GM18498 (cell line): Measurements from ENCODE around the gene APBB1IP.

ENCODE experiments used
- ATAC-seq: cut with Tn5 transposase; IDR thresholded peaks from one replicate; pipeline ENCODE4 v1.9.1; 2021; ENCODE audit warnings: mild to moderate bottlenecking, moderate library complexity; ENCODE audit not compliant: unreplicated experiment

APBB1IP gene

DNA sequence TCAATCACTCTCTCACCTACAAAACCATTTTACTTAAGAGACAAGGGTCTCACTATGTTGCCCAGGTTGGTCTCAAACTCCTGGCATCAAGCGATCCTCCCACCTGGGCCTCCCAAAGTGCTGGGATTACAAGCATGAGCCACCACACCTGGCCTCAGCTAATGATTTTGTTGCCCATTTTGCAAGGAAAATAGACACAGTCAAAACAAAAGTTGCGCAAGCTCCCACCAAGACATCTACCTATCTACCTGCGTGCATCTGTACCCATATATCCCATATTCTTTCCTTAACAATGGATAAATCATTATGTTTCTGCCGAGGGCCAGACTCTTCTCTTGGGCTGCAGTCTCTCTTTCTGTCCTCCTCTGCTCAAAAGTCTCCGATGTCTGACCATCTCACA is 67.3 kb downstream of the APBB1IP start:
- ATAC-seq, result no peak

DNA sequence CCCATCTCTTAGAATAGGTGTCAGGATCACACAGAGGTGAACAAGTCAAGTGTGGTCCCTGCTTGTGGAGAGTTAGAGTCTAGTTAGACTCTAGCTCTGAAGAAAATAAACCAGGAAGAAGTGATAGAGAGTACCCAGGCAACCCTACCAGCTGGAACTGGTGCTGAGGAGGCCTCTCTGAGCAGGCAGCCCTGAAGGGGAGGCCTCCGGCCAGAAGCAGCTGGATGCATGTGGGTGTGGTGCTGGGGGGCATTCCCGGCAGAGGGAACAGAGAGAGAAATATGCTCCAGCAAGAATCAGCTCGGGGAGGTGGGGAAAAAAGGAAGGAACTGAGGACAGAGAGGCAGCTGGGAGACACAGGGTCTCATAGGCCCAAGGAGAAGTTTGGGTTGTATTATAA is 68.6 kb downstream of the APBB1IP start:
- ATAC-seq, result no peak

DNA sequence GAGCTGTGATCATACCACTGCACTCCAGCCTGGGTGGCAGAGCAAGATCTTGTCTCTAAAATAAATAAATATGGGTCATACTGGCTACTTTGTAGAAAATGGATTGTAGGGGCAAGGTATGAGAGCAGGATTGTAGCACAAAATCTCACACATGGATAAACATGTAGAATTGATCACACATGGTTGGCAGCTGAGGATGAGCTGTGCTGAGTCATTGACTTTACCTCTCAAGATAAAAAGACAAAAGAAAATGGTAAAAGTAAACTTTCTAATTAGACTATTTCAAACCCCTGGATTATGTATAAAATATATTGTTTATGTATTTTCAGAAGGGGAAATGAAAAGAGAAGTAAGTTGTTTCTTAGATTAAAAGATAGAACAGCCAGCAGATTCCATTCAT is 69.3 kb downstream of the APBB1IP start:
- ATAC-seq, result no peak

DNA sequence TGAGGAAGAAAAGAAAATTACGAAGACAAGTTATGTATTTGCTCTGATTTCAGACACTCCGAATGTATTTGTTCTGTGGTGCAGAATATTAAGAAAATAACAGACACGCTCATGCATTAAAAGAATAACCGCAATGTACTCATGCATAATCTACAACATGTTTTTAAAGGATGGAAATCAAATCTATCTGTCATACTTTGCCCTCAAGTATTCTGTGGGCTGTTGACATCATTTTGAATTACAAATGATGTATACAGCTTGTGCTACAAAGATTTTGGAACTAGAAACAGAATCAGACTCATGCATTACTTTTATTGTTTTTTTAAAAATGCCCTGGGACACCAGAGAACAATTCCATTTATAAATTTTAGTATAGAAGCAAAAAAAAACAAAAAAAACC is 69.9 kb downstream of the APBB1IP start:
- ATAC-seq, result no peak

DNA sequence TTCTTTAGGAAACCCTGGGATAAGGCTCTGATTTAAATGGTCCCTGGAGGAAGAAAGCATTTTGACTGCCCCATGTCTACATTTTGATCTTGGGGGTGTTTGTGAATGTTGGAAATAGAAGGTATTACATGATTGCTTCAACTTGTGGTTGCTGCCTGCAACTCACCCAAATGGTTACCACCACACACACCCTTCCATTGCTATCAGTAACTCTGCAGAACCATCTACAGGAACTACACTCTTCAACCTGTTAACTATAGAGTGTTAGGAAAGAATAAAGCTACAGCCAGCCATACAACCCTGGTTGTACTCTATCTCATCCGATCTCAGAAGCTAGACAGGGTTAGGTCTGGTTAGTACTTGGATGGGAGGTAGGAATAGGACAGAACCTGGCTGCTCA is 71.2 kb downstream of the APBB1IP start:
- ATAC-seq, result no peak

DNA sequence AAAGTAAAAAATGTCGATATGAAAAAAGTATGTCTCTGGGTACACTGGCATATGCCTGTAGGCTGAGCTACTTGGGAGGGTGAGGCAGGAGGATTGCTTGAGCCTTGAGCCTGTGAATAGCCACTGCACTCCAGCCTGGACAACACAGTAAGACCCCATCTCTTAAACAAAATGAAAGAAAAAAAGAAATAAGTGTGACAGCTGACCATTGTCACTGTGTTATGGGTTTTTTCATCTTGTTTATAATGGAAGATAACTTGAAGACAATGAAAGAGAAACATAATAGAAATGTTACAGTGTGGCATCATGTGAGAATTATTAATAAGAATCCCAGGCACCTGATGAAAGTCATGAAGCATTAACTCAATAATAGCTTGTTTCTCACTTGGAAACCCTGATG is 75.0 kb downstream of the APBB1IP start:
- no peak for ATAC-seq

DNA sequence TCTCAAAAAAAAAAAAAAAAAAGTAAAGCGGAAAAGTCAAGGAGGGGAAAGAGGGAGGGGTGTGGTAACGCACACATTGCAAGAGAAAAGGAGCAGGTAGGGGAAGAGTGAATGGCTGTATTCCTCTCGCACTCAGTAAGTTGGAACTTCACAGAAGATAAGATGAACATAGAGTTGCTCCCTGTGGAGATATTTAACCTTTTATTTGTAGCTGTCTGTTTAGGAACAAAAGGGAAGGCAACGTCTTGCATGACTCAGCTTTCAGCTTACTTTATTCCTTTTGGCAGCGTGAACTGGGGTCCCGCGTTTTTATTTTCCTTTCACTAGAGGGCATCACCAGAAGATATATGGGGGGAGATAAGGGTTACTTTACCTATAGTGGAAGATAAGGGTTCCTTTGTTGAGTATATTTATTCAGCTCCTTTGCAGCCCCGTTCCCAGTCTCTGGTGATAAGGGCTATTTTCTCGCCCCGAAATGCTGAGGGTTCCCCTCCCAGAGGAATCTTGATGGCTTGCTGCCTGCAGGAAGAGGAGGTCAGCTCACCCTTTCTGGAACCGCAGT is 78.5 kb downstream of the APBB1IP start:
- no peak for ATAC-seq

DNA sequence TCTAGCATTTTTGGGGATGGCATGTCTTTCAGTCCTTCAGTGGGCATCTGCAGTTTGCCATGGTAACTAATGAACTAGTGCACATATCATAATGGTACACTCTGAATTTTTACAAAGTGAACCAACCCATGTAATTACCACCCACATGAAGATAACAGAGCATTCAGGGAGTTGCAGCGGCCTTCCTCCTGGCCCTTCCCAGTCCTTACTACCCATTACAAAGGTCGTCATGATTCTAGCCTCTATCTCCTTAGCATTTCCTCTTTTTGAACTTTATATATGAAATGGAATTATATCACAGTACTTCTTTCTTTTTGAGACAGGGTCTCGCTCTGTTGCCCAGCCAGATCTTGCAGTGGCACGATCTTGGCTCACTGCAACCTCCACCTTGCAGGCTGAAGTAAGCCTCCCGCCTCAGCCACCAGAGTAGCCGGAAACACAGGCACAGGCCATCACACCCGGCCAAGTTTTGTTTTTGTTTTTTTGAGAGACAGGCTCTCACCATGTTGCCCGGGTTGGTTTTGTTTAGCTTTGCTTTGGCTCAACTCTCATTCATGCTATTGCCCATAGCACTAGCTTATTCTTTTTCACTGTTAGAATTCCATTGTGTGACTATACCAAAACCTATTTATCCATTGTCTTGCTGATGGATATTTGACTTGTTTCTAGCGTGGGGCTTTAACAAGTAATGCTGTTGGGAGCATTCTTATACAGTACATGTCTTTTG is 79.2 kb downstream of the APBB1IP start:
- ATAC-seq, result no peak

DNA sequence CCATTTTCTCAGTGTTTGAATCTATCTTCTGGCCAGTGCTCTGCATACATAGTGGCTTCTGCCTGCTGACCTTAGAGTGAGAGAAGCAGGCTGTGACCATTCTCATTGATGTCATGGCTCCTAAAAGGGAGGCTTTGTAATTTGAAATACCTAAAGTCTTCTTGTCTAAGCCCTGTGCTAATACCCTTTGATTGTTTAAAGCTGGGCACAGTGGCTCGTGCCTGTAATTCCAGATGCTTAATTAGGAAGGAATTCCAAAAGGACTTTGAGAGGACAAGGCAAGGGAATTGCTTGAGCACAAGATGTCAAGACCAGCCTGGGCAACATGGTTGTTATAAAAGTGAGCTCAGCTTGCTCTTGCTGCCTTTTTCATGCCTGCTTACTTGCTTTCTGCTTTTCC is 81.7 kb downstream of the APBB1IP start:
- ATAC-seq, result no peak

DNA sequence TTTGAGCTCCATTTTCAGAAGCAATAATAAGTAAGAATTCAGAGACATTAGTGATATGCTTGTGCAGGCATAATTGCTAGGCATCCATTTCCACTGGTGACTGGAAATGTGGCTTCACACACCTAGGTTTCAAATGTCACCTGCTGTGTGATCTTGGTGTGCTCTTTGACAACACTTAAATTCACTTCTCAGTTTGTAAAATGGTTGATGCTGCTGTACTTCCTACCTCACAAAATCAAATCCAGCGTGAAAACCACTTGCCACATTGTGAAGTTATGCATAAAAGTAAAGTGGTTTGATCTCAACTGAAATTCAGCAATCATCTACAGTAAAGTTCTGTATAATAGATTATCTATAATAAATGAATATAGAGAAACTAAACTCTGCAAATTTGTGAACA is 82.4 kb downstream of the APBB1IP start:
- ATAC-seq, result no peak

DNA sequence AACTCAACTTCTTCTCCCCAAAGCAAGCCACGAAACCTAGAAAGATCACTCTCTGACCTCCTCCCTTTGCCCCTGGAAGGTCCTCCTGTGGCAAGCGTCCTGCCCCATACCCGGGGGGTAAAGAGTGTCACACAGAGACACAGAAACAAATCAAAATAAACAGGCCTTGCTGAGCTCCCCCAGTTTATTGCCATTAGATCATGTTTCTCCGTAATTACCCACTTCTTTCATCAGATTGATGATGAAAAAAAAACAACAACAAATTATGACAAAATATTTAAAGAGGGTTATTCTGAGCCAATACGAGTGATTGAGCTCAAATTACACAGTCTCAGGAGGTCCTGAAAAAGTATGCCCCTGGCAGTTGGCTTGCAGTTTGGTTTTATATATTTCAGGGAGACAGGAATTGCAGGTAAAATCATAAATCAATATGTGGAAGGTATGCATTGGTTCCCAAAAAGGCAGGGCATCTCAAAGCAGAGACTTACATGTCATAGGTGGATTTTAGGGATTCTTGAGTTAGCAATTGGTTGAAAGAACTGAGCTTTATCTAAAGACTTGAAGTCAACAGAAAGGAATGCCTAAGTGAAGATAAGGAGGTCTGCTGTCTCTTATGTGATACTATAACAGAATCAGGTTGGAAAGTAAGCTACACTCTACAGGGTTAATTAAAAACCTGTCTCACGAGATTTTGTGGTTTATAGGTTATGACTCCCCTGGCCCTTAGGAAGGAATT is 86.2 kb downstream of the APBB1IP start:
- ATAC-seq, result no peak

DNA sequence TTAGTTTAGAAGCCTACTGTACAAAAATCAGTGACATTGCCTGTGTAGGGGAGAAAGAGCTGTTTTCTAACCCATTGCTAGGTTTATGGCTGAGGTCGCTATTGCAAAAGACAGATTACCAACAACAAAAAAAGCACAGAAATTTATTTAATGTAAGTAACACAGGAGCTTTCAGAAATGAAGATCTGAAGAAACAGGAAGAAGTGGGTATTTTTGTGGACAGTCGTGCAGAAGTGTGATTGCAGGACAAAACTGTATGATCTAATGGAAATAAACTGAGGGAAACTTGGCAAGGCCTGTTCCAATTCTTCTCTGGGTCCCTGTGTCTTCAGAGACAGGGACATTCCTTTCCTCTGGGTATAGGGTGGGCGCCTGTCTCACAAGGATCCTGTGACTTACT is 87.4 kb downstream of the APBB1IP start:
- no peak for ATAC-seq

DNA sequence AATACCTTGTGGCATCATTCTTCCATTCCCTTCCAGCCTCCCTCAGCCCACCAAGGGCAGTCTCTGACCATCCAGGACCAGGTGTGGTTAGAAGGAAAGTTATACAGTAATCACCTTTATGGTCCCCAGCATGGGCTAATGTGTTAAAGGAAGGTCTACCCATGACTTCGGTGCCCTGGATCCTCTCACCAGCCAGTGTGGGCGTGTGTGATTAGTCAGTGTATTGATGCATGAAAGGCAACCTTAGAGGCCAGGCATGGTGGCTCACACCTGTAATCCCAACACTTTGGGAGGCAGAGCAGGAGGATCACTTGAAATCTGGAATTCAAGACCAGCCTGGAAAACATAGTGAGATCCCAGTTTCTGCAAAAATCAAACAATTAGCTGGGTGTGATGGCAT is 88.9 kb downstream of the APBB1IP start:
- ATAC-seq, result no peak

DNA sequence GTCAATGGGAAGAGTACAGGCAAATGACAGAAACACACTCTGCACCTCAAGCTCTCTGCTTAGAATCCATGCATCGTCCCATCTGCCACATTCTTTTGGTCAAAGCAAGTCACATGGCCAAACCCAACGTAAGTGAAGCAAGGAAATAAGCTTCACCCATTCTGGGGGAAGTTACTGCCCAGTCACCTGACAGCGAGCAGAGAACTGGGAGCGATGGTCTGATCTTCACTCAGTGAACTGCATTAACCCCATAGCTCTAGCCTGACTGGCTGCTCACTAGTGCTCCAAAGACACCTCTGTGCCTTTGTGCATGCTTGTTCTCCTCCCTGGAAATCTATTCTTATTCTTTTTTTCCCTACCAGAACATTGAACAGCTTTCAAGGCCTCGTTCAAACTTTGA is 89.9 kb downstream of the APBB1IP start:
- no peak for ATAC-seq

DNA sequence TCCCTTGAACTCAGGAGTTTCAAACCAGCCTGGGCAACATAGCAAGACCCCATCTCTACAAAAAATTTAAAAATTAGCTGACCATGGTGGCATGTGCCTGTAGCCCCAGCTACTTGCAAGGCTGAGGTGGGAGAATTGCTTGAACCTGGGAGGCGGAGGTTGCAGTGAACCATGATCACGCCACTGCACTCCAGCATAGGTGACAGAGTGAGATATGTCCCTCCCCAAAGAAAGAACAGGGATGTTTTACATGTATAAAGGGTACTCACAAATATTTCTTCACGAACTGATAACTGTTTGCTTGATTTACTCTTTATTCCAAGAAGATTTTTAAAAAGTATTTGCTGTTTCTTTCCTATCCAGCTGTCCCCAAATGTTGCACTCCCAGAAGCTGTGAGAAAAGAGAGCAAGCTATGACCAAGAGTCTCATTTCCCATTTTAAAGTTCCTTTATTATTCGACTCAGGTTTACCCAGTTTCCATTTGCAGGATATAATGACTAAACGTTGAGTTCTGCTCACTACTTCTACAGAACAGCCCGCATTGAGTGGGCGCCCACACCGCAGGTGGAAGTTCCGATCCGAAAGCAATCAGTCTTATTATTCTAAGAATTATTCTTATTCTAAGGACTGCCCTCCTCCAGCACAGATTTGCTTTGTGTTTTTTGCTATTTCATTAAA is 90.7 kb downstream of the APBB1IP start:
- ATAC-seq, result peak; percentile 65

DNA sequence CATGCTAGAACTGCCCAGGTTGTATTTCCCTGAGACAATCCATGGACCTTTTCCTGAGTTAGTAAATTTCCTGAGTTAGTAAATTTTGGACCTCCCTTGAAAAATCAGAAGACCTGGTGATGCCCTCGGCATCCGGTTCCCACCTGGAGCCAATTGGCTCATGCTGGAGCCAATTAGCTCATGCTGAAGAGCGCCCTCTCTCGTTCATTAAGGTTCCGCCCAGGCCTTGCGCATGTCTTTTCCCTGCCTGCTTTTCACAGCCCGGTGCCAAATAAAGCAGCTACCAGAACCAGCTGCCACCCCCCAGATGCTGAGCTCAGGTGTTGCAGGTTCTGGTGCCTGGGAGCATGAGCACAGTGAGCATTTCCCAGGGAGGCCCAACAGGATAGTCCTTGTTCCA is 96.2 kb downstream of the APBB1IP start:
- ATAC-seq, result no peak

DNA sequence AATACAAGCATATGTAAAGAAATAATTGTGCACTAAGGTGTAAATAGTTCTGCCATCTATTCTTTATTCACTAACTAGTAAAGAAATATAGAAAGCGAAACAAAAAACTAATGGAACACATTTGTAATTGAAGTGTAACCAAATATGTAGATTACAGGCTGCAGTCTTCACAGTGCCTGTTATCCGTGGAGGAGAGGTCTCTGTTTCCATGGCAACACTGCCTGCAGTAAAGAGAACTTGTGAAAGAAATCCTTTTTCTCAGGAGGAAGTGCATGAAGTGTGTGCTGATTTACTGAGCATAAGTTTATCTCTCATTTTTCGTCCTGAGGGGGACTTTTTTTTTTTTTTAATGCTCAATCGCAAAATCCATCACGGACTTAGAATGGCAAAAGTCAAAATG is 102.5 kb downstream of the APBB1IP start:
- ATAC-seq, result peak; percentile 60

DNA sequence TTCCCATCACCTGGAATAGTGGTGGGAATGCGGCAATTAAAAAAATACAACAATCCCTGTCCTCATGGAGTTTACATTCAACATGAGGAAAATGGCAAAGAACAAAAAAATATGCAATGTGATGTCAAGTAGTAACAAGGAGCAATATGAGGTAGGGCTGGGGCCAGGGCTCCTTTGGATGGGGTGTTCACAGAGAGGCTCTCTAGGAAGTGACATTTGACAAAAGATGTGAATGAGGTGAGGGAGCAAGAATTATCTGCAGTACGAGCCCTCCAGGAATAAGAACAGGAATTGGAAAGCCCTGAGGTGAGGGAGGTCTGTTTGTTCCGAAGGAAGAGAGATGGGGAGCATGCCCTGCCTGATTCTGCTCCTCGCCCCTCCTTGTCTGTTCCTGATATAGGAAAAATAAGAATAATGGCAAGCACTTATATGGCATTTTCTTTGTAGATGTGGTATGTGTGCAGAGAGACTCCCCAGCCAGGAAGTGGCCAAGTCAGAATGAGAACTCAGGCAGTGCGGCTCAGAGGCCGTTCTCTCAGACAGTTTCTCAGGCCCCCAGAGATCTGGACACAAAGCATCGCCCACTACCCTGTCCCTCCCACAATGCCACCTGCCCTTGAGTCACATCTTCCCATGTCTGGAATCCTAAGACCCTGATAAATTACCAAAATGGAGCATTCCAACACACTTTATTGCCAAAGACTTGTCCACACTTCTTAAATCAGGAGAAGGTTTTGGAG is 105.6 kb downstream of the APBB1IP start:
- ATAC-seq, result peak; percentile 77

DNA sequence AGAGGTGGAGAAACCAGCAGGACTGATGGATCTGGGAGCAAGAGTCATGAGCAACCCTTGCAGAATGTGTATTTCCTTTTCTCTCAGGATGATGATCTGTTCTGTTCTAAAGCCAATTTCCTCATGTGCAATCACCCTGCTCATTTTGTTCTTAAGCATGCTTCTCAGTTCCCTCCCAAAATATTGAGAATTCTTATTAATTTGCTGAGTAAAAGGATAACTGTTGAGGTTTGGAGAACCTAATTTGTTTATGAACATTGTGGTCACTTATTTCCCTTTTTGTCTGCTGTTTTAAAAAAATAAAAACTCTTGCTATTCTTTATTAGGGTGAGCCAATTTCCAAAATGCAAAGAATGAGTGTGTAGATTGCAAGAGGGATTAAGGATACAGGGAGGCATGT is 106.8 kb downstream of the APBB1IP start:
- no peak for ATAC-seq

DNA sequence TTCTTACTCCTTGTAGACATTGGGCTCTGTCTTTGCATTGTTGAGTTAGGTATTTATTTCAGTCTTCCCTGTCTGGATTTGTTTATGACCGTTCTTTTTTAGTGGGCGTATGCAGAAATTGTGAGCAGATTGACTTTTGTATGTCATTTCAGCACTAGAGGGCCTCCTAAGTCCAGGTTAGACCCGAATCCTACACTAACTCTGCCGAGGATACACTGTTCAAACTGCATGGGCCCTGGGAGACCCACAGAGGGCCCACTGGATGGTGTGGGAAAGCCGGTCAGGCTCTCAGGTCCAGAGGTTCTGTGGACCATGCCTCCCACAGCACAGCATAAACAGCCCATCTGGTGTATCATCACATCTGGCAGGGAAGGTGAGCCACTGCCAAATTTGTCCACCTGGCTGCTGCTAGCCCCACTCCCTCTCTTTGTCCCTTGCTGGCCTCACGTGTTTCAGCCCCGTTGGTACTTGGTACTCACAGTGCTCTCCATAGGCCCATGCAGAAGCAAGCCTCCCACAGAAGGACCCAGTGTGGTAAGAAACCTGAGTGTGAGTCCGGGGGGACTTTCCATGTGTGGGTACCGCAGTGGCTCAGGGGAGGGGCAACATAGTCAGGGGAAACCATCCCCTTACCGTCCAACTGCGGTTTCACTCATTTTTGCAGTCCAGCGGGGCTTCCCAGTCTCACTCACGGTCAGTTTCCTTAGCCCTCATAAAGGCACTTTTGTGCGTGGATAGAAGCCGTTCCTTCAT is 112.8 kb downstream of the APBB1IP start:
- ATAC-seq, result peak; percentile 48
